Suppressor macrophage (primary cell): Measurements from ENCODE around the gene RNF151.
A peak's percentile ranks its signal among the peaks of the same experiment; 100 is the strongest.
"Not testable (repeated sequence)": the region's sequence is repeated elsewhere in the genome, so short reads cannot be mapped to it uniquely, and the experiment has no call there.

Experiments used
- DNase-seq, 4 experiments: peaks; one replicate each; pipeline ENCODE4 v3.0.0-alpha.2; 2020 to 2022

RNF151 gene

GRCh38 chr16:2009164-2009711 is 42.6 kb downstream of the RNF151 start:
- DNase-seq, result peak in 1 of 4 experiments; percentile 45

- peak; percentile 93 to 97 (median 95) for DNase-seq
These were observed 43.3 kb downstream of the RNF151 start, which contains the start of gene ZNF598 for GRCh38 chr16:2009791-2010510. Gene ZNF598, minus strand, starts transcription at chr16:2009821.

- DNase-seq, result not testable (repeated sequence)
These were observed 45.1 kb downstream of the RNF151 start for GRCh38 chr16:2011726-2012125.

- no peak for DNase-seq
These were observed 46.9 kb downstream of the RNF151 start for GRCh38 chr16:2013527-2013926.

GRCh38 chr16:2015117-2015946 is 48.7 kb downstream of the RNF151 start:
- DNase-seq, result peak; percentile 28 to 72 (median 56)

GRCh38 chr16:2015947-2016208 is 49.2 kb downstream of the RNF151 start:
- no peak for DNase-seq

GRCh38 chr16:2016407-2016922 is 49.8 kb downstream of the RNF151 start:
- peak in 1 of 4 experiments; percentile 47 for DNase-seq
